ENCODE measurements around the gene UBAC2. TPM values are rescaled to one million over a fixed set of nuclear protein-coding genes. Genes with fewer than 3 reads are reported as not detected.

The UBAC2 gene
- polyA plus RNA-seq, 1 experiment: 71.4 TPM

DNA sequence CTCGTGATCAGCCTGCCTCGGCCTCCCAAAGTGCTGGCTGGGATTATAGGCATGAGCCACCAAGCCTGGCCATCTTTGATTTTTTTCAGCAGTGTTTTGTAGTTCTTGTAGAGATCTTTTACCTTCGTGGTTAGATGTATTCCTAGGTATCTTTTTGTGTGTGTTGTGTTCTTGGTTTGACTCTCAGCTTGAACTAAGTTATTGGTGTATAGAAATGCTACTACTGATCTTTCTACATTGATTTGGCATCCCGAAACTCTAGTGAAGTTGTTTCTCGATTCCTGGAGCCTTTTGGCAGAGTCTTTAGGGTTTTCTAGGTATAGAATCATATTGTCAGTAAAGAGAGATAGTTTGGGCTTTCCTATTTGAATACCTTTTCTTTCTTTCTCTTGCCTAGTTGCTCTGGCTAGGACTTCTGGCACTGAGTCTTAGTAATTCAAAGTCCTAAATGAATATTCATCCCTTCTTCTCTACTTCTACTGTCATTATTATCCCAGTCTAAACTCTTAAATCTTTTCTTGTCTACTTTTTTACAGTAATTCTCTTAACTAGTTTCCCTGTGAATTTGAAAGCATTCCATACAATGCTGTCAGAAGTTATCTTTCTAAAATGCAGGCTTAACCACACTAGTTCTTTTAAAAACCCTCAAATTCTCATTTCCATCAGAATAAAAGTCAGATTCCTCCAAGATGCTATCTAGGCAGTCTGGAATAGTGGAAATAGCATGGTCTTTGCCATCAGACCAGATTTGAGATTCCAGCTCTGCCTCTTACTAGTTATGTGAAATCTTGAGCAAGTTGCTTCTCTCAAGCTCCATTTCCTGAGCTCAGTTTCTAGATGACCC is 50.5 kb downstream of the UBAC2 start:
- Histone ChIP-seq H3K4me3 (ENCODE audit: low read depth, low read length) (no peak overlapping the region), H3K27me3 (ENCODE audit: control insufficient read depth, insufficient read depth, low read length) (no peaks in the 10 kb centered on the region), H3K9me3 (ENCODE audit: control insufficient read depth, insufficient read depth, low read length) (no peaks in the 10 kb centered on the region), H3K27ac (ENCODE audit: low read depth, low read length) (no peak overlapping the region)
- POLR2A ChIA-PET: no interaction called here
- DNase-seq (ENCODE audit: low read depth, low spot score): no peak
- CTCF ChIA-PET: interaction anchor here (0.8 to 1.0 kb wide), 3 partner anchors 15 to 186 kb away, joined by 3 to 5 read pairs (median 3); no protein-coding TSS in a partner anchor
- TF ChIP-seq CTCF (IDR thresholded peaks at IDR 0.05; ENCODE audit: low read depth, low read length): no peak

- H3K27ac ChIP-seq (ENCODE audit: low read depth, low read length): no peak overlapping the region
- no peak overlapping the region for H3K4me3 ChIP-seq (ENCODE audit: low read depth, low read length)
- no peaks in the 10 kb centered on the region for H3K27me3 ChIP-seq (ENCODE audit: control insufficient read depth, insufficient read depth, low read length)
- POLR2A ChIA-PET: no interaction called here
- no peaks in the 10 kb centered on the region for H3K9me3 ChIP-seq (ENCODE audit: control insufficient read depth, insufficient read depth, low read length)
- CTCF ChIA-PET: interaction anchor here (0.8 to 1.0 kb wide), 3 partner anchors 14 to 185 kb away, joined by 3 to 5 read pairs (median 3); no protein-coding TSS in a partner anchor
- no peak for DNase-seq (ENCODE audit: low read depth, low spot score)
- TF ChIP-seq CTCF (IDR thresholded peaks at IDR 0.05; ENCODE audit: low read depth, low read length): no peak
These were observed 51.3 kb downstream of the UBAC2 start for GRCh38 chr13:99251921-99252320.

GRCh38 chr13:99254830-99255229 is 54.2 kb downstream of the UBAC2 start:
- H3K27ac ChIP-seq (ENCODE audit: low read depth, low read length): no peak overlapping the region
- CTCF ChIA-PET: interaction anchor here (2.2 to 5.1 kb wide), 3 partner anchors 12 to 182 kb away, joined by 12 to 37 read pairs (median 26); no protein-coding TSS in a partner anchor
- no peak overlapping the region for H3K4me3 ChIP-seq (ENCODE audit: low read depth, low read length)
- no peaks in the 10 kb centered on the region for H3K27me3 ChIP-seq (ENCODE audit: control insufficient read depth, insufficient read depth, low read length)
- no peak for DNase-seq (ENCODE audit: low read depth, low spot score)
- POLR2A ChIA-PET: no interaction called here
- H3K9me3 ChIP-seq (ENCODE audit: control insufficient read depth, insufficient read depth, low read length): no peaks in the 10 kb centered on the region
- TF ChIP-seq CTCF (IDR thresholded peaks at IDR 0.05; ENCODE audit: low read depth, low read length): no peak

DNA sequence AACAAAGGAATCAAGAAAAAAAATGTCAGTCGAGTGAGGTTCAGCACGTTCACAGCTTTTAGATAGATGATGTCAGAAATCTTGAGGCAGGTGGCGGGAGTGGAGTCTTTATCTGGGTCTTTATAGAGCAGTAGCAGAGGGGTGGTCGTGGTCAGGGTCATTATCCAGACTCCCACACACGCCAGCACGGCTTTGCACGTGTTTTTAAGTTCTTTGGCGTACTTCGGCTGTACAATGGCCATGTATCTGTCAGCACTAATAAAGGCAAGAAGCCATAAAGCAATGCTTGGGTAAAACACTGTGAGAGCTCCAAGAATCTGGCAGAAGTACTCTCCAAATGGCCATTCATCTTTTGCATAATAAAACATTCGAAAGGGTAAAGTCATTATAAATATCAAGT is 54.6 kb downstream of the UBAC2 start:
- Histone ChIP-seq H3K4me3 (ENCODE audit: low read depth, low read length) (no peak overlapping the region), H3K27me3 (ENCODE audit: control insufficient read depth, insufficient read depth, low read length) (no peaks in the 10 kb centered on the region), H3K9me3 (ENCODE audit: control insufficient read depth, insufficient read depth, low read length) (no peaks in the 10 kb centered on the region), H3K27ac (ENCODE audit: low read depth, low read length) (no peak overlapping the region)
- DNase-seq (ENCODE audit: low read depth, low spot score): no peak
- ChIA-PET POLR2A (no interaction called here), CTCF (interaction anchor here (1.5 to 5.1 kb wide), 4 partner anchors 11 to 182 kb away, joined by 7 to 37 read pairs (median 19); no protein-coding TSS in a partner anchor)
- TF ChIP-seq CTCF (IDR thresholded peaks at IDR 0.05; ENCODE audit: low read depth, low read length): no peak

GRCh38 chr13:99256283-99256682 is 55.6 kb downstream of the UBAC2 start:
- H3K9me3 ChIP-seq (ENCODE audit: control insufficient read depth, insufficient read depth, low read length): no peaks in the 10 kb centered on the region
- DNase-seq (ENCODE audit: low read depth, low spot score): no peak
- no peaks in the 10 kb centered on the region for H3K27me3 ChIP-seq (ENCODE audit: control insufficient read depth, insufficient read depth, low read length)
- TF ChIP-seq CTCF (IDR thresholded peaks at IDR 0.05; ENCODE audit: low read depth, low read length): no peak
- no peak overlapping the region for H3K27ac ChIP-seq (ENCODE audit: low read depth, low read length)
- CTCF ChIA-PET: interaction anchor here (0.9 to 5.1 kb wide), 5 partner anchors 10 to 181 kb away, joined by 5 to 37 read pairs (median 12); no protein-coding TSS in a partner anchor
- no peak overlapping the region for H3K4me3 ChIP-seq (ENCODE audit: low read depth, low read length)
- POLR2A ChIA-PET: no interaction called here

All from AG04450 (cell line).